Measurements from ENCODE around the gene TIPIN.

DNA sequence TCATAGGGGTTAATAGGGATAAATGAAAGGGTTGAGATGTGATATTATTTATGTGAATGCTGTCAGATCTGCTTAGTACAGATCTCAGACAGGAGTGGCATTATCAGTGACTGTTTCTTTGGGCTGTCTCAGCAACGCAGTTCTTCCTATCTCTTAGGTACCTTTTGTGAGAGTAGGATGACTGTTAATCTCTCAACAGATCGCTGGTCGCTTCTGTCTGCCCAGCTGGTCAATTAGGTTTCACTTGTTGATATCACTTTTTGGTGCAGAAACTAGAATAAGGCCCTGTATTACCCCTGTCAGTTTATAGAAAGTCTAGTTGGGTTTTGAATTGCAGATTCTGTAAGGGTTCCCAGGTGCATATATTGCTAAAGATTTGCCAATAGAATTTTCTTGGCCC is 46.7 kb downstream of the TIPIN start:
- TF ChIP-seq, protein P1, sequence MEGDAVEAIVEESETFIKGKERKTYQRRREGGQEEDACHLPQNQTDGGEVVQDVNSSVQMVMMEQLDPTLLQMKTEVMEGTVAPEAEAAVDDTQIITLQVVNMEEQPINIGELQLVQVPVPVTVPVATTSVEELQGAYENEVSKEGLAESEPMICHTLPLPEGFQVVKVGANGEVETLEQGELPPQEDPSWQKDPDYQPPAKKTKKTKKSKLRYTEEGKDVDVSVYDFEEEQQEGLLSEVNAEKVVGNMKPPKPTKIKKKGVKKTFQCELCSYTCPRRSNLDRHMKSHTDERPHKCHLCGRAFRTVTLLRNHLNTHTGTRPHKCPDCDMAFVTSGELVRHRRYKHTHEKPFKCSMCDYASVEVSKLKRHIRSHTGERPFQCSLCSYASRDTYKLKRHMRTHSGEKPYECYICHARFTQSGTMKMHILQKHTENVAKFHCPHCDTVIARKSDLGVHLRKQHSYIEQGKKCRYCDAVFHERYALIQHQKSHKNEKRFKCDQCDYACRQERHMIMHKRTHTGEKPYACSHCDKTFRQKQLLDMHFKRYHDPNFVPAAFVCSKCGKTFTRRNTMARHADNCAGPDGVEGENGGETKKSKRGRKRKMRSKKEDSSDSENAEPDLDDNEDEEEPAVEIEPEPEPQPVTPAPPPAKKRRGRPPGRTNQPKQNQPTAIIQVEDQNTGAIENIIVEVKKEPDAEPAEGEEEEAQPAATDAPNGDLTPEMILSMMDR (IDR thresholded peaks at IDR 0.05; ENCODE audit: poor library complexity), result no peak
- TF ChIP-seq EZH2phosphoT487 (IDR thresholded peaks at IDR 0.05; ENCODE audit: low read depth, severe bottlenecking, unreplicated experiment), result no peak
- no peak for TF ChIP-seq EZH2 (IDR thresholded peaks at IDR 0.05; ENCODE audit: borderline replicate concordance)
